ENCODE measurements around the gene HMCN2. TPM values are rescaled to one million over a fixed set of nuclear protein-coding genes. Genes with fewer than 3 reads are reported as not detected.

Gene HMCN2
- total RNA-seq, 2 donors from 2014 or later, result 1.3 to 7.3 TPM

GRCh38 chr9:130358928-130359327 is 93.4 kb downstream of the HMCN2 start:
- TF ChIP-seq CTCF (IDR thresholded peaks at IDR 0.05), result no peak
- Histone ChIP-seq H3K27ac (no peak overlapping the region), H3K4me3 (no peak overlapping the region), H3K9me3 (no peaks in the 10 kb centered on the region), H3K36me3 (no peaks in the 10 kb centered on the region), H3K27me3 (no peaks in the 10 kb centered on the region), H3K4me1 (no peaks in the 10 kb centered on the region)
- DNase-seq (ENCODE audit: low spot score), result no peak

DNA sequence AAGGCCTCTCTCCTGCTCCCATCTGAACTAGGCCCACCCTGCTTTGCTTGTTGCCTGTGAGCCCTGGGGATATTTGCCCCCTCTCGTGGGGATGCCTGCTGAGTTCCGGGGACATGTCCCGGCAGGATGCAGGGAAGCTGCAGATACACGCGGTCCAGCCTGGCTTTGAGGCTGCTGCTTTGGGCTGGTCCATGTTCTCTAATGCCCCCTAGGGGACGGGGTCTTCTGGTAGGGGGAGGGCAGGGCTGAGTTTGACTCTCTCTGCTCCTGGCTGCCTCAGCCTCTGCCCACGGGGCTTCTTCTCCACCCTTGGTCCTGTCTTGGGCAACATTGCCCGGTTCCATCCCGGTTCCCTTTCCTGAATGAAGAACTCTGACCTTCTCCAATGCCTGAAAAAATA is 94.3 kb downstream of the HMCN2 start:
- Histone ChIP-seq H3K4me3 (no peak overlapping the region), H3K36me3 (no peaks in the 10 kb centered on the region), H3K9me3 (no peaks in the 10 kb centered on the region), H3K27ac (no peak overlapping the region), H3K4me1 (no peaks in the 10 kb centered on the region), H3K27me3 (no peaks in the 10 kb centered on the region)
- DNase-seq (ENCODE audit: low spot score), result no peak
- TF ChIP-seq CTCF (IDR thresholded peaks at IDR 0.05), result no peak

DNA sequence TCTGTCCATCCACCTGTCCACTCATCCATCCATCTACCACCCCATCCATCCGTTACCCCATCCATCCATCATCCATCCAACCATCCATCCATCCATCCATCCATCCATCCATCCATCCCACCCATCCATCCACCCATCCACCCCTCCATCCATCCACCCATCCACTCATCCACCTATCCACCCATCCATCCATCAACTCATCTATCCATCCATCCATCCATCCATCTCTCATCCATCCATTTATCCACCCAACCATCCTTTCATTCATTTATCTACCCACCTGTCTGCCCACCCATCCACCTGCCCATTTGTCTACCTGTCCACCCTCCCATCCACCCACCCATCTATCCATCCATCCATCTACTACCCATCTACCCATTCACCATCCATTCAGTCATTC is 95.1 kb downstream of the HMCN2 start:
- Histone ChIP-seq H3K27ac (no peak overlapping the region), H3K4me1 (no peaks in the 10 kb centered on the region), H3K9me3 (no peaks in the 10 kb centered on the region), H3K36me3 (no peaks in the 10 kb centered on the region), H3K27me3 (no peaks in the 10 kb centered on the region), H3K4me3 (no peak overlapping the region)
- no peak for DNase-seq (ENCODE audit: low spot score)
- no peak for TF ChIP-seq CTCF (IDR thresholded peaks at IDR 0.05)

DNA sequence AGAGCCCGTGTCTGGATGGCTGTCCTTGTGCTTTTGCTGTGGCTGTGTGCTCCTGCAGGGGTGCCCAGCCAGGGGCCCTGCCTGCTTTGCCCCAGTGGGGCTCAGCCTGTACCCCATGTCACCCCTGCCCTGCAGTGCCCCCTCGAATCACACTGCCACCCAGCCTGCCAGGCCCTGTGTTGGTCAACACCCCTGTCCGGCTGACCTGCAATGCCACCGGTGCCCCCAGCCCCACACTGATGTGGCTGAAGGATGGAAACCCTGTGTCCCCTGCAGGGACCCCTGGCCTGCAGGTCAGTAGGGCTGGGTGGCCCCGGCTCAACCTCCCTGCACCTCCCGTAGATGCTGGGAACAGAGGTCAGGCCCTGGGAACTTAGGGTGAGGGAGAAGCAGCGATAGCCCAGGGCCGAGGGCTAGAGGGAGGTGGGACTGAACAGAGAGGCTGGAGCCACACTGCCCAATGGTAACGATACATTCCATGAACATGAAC is 96.4 kb downstream of the HMCN2 start:
- no peaks in the 10 kb centered on the region for H3K9me3 ChIP-seq
- no peak for DNase-seq (ENCODE audit: low spot score)
- no peaks in the 10 kb centered on the region for H3K27me3 ChIP-seq
- no peaks in the 10 kb centered on the region for H3K4me1 ChIP-seq
- H3K36me3 ChIP-seq, result no peaks in the 10 kb centered on the region
- H3K27ac ChIP-seq, result no peak overlapping the region
- H3K4me3 ChIP-seq, result no peak overlapping the region
- TF ChIP-seq CTCF (IDR thresholded peaks at IDR 0.05), result no peak

DNA sequence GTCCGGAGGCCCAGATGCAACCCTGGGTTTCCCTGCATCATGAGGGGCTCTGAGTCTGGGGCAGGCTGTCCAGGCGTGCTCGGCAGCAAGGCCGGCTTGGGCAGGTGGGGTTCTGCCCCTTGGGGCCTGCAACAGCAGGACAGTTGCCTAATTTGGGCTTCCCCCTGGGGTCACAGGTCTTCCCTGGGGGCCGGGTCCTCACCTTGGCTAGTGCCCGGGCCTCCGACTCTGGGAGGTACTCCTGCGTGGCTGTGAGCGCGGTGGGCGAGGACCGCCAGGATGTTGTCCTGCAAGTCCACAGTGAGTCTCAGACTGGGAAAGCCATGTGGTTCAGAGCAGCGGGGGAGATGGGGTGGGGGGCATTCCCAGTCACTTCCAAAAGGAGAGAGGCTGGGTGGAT is 97.1 kb downstream of the HMCN2 start:
- DNase-seq (ENCODE audit: low spot score), result no peak
- Histone ChIP-seq H3K4me1 (no peaks in the 10 kb centered on the region), H3K36me3 (no peaks in the 10 kb centered on the region), H3K4me3 (no peak overlapping the region), H3K27ac (no peak overlapping the region), H3K27me3 (no peaks in the 10 kb centered on the region), H3K9me3 (no peaks in the 10 kb centered on the region)
- TF ChIP-seq CTCF (IDR thresholded peaks at IDR 0.05), result no peak

DNA sequence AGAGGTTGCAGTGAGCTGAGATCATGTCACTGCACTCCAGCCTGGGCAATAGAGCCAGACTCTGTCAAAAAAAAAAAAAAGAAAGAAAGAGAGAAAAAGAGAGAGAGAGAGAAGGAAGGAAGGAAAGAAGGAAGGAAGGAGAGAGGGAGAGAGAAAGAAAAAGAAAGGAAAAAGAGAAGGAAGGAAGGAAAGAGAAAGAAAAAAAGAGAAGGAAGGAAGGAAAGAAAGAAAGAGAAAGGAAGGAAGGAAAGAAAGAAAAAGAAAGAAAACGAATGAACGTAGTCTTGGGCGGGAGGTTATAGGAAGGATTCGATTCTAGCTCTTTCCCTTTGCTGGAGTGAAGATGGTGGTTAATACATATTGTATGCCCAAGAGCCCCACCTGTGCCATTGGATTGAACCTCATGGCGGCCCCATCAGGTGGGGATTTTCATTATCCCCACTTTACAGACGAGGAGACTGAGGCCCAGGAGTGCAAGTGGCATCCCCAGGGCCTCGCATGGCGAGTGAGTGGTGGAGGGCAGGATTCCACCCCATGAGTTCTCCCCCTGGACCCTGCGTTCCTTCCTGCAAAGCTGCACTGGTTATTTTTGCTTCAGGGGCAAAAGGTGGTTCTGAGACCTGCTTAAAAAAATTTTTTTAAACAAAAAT is 98.3 kb downstream of the HMCN2 start:
- no peak overlapping the region for H3K27ac ChIP-seq
- H3K27me3 ChIP-seq, result no peaks in the 10 kb centered on the region
- H3K36me3 ChIP-seq, result no peaks in the 10 kb centered on the region
- no peak for TF ChIP-seq CTCF (IDR thresholded peaks at IDR 0.05)
- DNase-seq (ENCODE audit: low spot score), result no peak
- H3K9me3 ChIP-seq, result no peaks in the 10 kb centered on the region
- no peak overlapping the region for H3K4me3 ChIP-seq
- no peaks in the 10 kb centered on the region for H3K4me1 ChIP-seq

Measured in right atrium auricular region (tissue), 2 donors.